Fibroblast of mammary gland (primary cell): ENCODE results near the gene CEP112.

Experiments used
- DNase-seq: peaks from one replicate; pipeline ENCODE4 v3.0.0-alpha.2; 2010; ENCODE audit warnings: low read depth
- H3K4me3 ChIP-seq: 2 replicates; pipeline ENCODE4 v1.5.1; 2011; ENCODE audit warnings: low read depth, mild to moderate bottlenecking, low read length, moderate library complexity; ENCODE audit not compliant: control insufficient read depth
- TF ChIP-seq, protein P1 (sequence below): conservative IDR thresholded peaks from 2 replicates; pipeline ENCODE4 v1.5.1; 2011; ENCODE audit warnings: low read depth, low read length, inconsistent platforms; ENCODE audit not compliant: control insufficient read depth, insufficient read depth

Gene CEP112

DNA sequence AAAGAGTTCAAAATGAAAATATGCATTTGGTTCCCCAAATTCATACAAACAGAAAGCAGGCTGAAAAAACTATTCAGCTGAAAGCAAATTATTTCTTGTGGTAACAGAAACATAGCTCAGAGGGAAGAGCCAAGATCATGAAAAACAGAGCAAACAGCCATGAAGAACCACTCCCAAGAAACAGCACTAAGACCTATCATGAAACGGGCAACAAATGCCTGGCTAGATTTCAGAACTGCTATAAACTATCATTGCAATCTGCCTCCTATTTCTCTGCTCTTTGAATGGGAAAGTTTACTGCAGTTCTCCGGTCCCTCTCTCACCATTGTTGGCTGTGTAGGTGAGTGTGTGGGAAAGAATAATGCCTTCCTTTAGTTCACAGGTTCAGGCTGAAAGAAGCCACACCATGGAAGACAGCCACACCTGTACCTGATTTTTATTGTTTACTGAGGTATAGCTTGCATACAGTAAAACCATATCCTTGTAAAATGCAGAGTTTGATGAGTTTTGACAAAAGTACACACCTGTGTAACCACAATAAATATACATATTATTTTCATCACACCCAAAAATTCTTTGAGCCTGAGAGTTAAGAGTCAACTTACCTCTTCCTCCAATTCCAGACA is 48.2 kb downstream of the CEP112 start:
- no peak for DNase-seq
- TF ChIP-seq, protein P1, sequence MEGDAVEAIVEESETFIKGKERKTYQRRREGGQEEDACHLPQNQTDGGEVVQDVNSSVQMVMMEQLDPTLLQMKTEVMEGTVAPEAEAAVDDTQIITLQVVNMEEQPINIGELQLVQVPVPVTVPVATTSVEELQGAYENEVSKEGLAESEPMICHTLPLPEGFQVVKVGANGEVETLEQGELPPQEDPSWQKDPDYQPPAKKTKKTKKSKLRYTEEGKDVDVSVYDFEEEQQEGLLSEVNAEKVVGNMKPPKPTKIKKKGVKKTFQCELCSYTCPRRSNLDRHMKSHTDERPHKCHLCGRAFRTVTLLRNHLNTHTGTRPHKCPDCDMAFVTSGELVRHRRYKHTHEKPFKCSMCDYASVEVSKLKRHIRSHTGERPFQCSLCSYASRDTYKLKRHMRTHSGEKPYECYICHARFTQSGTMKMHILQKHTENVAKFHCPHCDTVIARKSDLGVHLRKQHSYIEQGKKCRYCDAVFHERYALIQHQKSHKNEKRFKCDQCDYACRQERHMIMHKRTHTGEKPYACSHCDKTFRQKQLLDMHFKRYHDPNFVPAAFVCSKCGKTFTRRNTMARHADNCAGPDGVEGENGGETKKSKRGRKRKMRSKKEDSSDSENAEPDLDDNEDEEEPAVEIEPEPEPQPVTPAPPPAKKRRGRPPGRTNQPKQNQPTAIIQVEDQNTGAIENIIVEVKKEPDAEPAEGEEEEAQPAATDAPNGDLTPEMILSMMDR: no peak
- no peak overlapping the region for H3K4me3 ChIP-seq

DNA sequence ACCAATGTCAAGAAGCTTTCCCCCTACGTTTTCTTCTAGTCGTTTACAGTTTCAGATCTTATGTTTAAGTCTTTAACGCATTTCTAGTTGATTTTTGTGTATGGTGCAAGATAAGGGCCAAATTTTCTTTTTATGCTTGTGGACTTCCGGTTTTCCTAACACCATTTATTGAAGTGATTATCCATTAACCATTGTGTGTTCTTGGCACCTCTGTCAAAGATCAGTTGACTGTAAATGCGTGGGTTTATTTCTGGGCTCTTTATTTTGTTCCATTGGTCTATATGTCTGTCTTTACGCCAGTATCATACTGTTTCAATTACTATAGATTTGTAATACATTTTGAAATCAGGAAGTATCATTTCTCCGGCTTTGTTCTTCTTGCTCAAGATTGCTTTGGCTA is 49.5 kb downstream of the CEP112 start:
- TF ChIP-seq, protein P1: no peak

DNA sequence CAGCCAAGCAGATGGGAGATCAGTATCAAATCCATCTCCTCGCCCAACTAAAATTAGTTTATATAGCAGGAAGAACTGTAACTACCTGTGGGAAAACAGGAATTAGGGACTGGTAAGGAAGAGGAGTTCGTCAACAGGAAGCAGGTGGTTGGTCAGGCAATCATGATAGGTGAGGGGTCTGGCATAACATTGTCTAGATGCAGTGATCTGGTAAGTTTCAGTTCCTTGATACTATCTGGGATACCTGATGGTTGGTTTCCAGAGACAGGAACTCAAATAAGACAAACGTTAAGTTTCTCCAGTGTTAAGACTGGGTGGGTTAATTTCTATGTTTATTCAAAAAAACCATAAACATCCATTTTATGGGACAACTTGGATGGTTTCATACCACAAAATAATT is 53.8 kb downstream of the CEP112 start:
- no peak for DNase-seq
- TF ChIP-seq, protein P1: no peak
- H3K4me3 ChIP-seq: no peak overlapping the region

More for the DNA sequence above, 49.5 kb downstream of the CEP112 start:
- no peak for DNase-seq
- H3K4me3 ChIP-seq: no peak overlapping the region

DNA sequence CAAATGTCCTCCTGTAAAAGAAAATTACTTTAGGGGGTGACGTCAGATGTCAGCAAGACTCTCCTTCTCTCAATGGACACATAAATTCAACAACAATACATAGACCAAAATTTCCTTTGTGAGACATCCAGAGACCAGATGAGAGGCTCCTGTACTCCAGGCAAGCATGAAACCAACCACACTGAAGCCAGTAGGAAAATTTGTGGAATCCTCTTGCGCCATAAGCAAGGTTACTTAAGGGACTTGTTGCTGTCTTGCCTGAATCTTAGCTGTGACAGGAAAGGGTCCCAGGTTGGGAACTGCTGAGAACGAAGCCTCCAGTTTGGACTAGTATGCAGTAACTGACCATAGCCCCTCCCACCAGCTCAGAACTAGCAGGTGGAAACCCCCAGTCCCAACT is 56.0 kb downstream of the CEP112 start:
- peak; percentile 6 for DNase-seq
- no peak overlapping the region for H3K4me3 ChIP-seq
- TF ChIP-seq, protein P1: no peak

DNA sequence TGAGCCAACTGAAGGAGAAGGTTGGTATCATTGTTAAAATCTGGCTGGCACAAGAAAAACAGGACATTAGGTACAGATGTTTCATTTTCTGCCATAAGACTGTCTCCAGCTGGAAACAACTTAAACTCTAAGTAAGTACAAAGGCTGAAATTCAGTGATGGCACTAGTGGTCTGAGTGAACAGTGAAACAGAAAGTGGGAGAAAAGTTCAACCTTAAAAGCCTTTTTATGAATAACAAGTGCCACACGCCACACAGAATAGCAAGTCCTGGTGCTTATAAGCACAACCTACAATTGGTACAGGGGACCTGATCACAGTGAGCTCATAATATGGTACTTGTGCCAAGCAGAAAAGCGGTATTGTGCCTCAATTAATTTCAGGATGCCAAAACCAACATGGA is 56.7 kb downstream of the CEP112 start:
- DNase-seq: no peak
- H3K4me3 ChIP-seq: no peak overlapping the region
- TF ChIP-seq, protein P1: no peak

DNA sequence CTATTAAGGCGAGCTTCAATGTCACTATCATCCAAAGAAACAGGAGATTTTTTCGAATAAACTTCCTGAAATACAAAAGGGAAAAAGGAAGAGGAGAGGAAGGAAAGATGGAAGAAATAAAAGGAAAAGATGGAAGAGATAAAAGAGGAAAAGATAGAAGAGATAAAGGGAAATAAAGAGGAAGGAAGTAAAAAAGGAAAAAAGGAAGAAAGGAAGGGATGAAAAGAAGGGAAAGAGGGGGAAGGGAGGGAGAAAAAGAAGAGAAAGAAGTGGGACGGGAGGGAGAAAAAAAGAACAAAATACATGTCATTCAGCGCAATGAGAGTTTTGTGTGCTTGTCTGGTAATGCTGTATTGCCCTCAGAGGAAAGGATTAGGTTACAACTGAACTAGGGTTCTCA is 62.2 kb downstream of the CEP112 start:
- no peak overlapping the region for H3K4me3 ChIP-seq
- TF ChIP-seq, protein P1: no peak
- no peak for DNase-seq

DNA sequence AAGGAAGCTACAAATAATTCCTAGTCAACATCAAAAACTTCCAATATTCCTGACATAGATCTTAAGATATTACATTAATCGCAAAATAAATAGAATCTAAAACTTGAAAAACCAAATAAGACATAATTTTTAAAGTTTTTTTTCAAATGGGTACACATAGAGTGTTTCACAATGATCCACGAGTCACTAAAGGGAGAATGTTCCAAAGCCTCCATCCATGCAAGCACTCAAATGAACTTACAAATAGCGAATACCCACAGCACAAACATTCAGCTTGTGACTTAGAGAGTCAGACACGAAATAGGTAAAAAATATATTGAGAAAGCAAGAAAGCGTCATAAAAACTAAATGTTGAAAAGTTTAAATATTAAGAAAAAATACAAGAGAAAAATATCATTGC is 65.7 kb downstream of the CEP112 start:
- TF ChIP-seq, protein P1: no peak
- DNase-seq: peak; percentile 54
- H3K4me3 ChIP-seq: no peak overlapping the region
